IPS DF 6.9 (cell line): ENCODE data around the gene ALDH3A2.
"Not testable (repeated sequence)": the region's sequence is repeated elsewhere in the genome, so short reads cannot be mapped to it uniquely, and the experiment has no call there.

ENCODE experiments used
- DNase-seq: peaks from one replicate; pipeline ENCODE4 v3.0.0-alpha.2; 2013; ENCODE audit warnings: low read depth, low spot score
- H3K27ac ChIP-seq: one replicate; pipeline ENCODE4 v1.5.1; 2013; ENCODE audit warnings: low read length, control low read depth
- H3K27me3 ChIP-seq: 2 replicates; pipeline ENCODE4 v1.6.1; 2013; ENCODE audit warnings: mild to moderate bottlenecking, low read length; ENCODE audit not compliant: control insufficient read depth, insufficient read depth
- H3K36me3 ChIP-seq: 2 replicates; pipeline ENCODE4 v1.6.1; 2013; ENCODE audit warnings: low read length; ENCODE audit not compliant: control insufficient read depth, insufficient read depth
- H3K4me1 ChIP-seq: 2 replicates; pipeline ENCODE4 v1.6.1; 2013; ENCODE audit warnings: low read length; ENCODE audit not compliant: control insufficient read depth, insufficient read depth
- H3K4me3 ChIP-seq: 2 replicates; pipeline ENCODE4 v1.5.1; 2013; ENCODE audit warnings: mild to moderate bottlenecking, low read length
- H3K9me3 ChIP-seq: 2 replicates; pipeline ENCODE4 v1.6.1; 2013; ENCODE audit warnings: low read length, inconsistent platforms; ENCODE audit not compliant: control insufficient read depth, insufficient read depth
- WGBS: extraction: QIAGEN DNeasy Blood & Tissue Kit; methylation state at CpG from one replicate; pipeline ENCODE4 v1.1.7; 2013; ENCODE audit warnings: mixed read lengths, missing lambda C conversion rate; ENCODE audit not compliant: insufficient read length, insufficient coverage; 5-methylcytosine and 5-hydroxymethylcytosine counted together

The ALDH3A2 gene

DNA sequence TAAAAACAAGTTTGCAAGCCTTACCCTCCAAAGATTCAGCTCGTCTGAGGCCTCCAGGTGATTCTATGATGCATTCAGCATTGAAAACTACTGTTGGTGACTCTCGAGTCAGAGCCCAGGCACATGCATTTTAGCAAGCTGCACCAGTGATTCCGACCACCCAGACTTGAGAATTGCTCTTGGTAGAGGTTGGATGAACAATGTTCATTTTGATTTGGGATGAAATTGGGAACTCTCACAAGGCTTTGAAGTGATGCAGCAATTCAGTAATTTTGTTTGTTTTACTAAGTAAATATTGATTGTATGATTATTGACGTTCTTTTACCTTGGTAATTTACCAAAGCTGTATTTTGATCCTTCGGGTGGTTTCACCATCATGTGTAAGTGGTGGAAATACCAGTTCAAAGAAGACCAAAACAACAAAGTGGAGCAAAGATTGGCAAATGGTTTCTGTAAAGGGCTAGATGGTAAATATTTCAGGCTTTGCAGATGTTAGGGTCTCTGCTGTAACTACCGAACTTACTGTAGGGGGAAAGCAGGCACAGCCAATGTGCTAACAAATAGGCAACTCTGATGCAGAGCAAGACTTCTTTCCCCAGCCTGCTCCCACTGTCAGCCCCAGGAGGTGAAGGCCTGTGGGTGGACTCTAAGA lies 11.8 kb downstream of the ALDH3A2 start:
- H3K27ac ChIP-seq, result no peak overlapping the region
- peaks cover 8% of the 10 kb centered on the region; the same call in 1 of the 2 replicates for H3K36me3 ChIP-seq
- no peak for DNase-seq
- no peak overlapping the region for H3K4me3 ChIP-seq
- no peaks in the 10 kb centered on the region for H3K9me3 ChIP-seq
- WGBS, result no CpG with 5 or more reads among the region's 6 CpGs
- no peaks in the 10 kb centered on the region for H3K27me3 ChIP-seq
- H3K4me1 ChIP-seq, result no peaks in the 10 kb centered on the region

- DNase-seq, result no peak
- peaks cover 5% of the 10 kb centered on the region; the same call in 1 of the 2 replicates for H3K36me3 ChIP-seq
- no peak overlapping the region for H3K4me3 ChIP-seq
- no peaks in the 10 kb centered on the region for H3K9me3 ChIP-seq
- no CpG with 5 or more reads among the region's 3 CpGs for WGBS
- no peak overlapping the region for H3K27ac ChIP-seq
- H3K4me1 ChIP-seq, result no peaks in the 10 kb centered on the region
- H3K27me3 ChIP-seq, result no peaks in the 10 kb centered on the region
Observed at GRCh38 chr17:19661121-19661520, 12.6 kb downstream of the ALDH3A2 start.

- WGBS, result no CpG with 5 or more reads among the region's 6 CpGs
- Histone ChIP-seq H3K4me1 (no peaks in the 10 kb centered on the region), H3K27me3 (no peaks in the 10 kb centered on the region), H3K27ac (no peak overlapping the region), H3K36me3 (peaks cover 5% of the 10 kb centered on the region; the same call in 1 of the 2 replicates), H3K9me3 (no peaks in the 10 kb centered on the region), H3K4me3 (no peak overlapping the region)
- DNase-seq, result no peak
Observed at GRCh38 chr17:19663097-19663496, 14.5 kb downstream of the ALDH3A2 start.

GRCh38 chr17:19664136-19664820 lies 15.7 kb downstream of the ALDH3A2 start:
- no peaks in the 10 kb centered on the region for H3K4me1 ChIP-seq
- DNase-seq, result no peak
- no CpG with 5 or more reads among the region's 5 CpGs for WGBS
- H3K4me3 ChIP-seq, result no peak overlapping the region
- no peak overlapping the region for H3K27ac ChIP-seq
- no peaks in the 10 kb centered on the region for H3K9me3 ChIP-seq
- peaks cover 5% of the 10 kb centered on the region; the same call in 1 of the 2 replicates for H3K36me3 ChIP-seq
- no peaks in the 10 kb centered on the region for H3K27me3 ChIP-seq

- WGBS, result no CpG with 5 or more reads among the region's 4 CpGs
- Histone ChIP-seq H3K27ac (no peak overlapping the region), H3K9me3 (no peaks in the 10 kb centered on the region), H3K4me1 (no peaks in the 10 kb centered on the region), H3K4me3 (no peak overlapping the region), H3K36me3 (peaks cover 5% of the 10 kb centered on the region; the same call in 1 of the 2 replicates), H3K27me3 (no peaks in the 10 kb centered on the region)
- no peak for DNase-seq
Observed at GRCh38 chr17:19664821-19665181, 16.2 kb downstream of the ALDH3A2 start.

DNA sequence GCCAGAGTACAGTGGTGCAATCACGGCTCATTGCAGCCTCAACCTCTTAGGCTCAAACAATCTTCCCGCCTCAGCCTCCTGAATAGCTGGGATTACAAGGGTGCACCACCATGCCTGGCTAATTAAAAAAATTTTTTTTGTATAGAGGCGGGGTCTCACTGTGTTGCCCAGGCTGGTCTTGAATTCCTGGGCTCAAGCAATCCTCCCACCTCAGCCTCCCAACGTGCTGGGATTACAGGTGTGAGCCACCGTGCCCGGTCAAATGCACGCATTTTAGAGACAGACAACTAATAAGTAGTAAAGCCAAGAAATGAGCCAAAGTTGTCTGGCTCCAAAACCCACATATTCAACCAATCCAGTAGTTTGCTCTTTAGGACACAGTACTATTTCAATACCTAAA lies 21.1 kb downstream of the ALDH3A2 start:
- not testable (repeated sequence) for H3K36me3 ChIP-seq, DNase-seq, H3K4me1 ChIP-seq, H3K9me3 ChIP-seq, H3K27me3 ChIP-seq, H3K4me3 ChIP-seq, H3K27ac ChIP-seq
- WGBS, result no CpG with 5 or more reads among the region's 7 CpGs

DNA sequence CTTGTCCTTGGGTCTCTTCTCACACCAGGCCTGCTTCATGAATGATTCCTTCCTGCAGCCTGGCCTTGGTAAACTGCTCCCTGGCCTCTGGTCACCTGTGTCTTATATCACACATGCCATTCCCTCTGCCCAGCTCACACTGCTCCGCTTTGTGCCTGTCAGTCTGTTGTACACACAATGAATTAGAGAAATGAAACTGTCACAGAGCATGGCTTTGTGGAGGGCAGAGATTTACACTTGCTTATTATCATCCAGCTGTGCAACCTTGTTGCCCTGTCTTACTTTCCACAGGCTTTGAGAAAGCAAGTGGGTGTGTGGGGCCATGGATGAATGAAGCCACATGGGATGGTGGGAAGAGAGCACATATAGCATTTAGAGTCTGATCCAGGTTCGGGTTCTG lies 22.4 kb downstream of the ALDH3A2 start:
- peaks cover 3% of the 10 kb centered on the region; the same call in 1 of the 2 replicates for H3K36me3 ChIP-seq
- DNase-seq, result no peak
- no peaks in the 10 kb centered on the region for H3K27me3 ChIP-seq
- no peak overlapping the region for H3K4me3 ChIP-seq
- no peak overlapping the region for H3K27ac ChIP-seq
- no peaks in the 10 kb centered on the region for H3K9me3 ChIP-seq
- no peaks in the 10 kb centered on the region for H3K4me1 ChIP-seq
- no CpG with 5 or more reads among the region's 2 CpGs for WGBS

GRCh38 chr17:19671433-19671832 lies 22.9 kb downstream of the ALDH3A2 start:
- peaks cover 4% of the 10 kb centered on the region; the same call in 1 of the 2 replicates for H3K36me3 ChIP-seq
- DNase-seq, result no peak
- H3K4me3 ChIP-seq, result no peak overlapping the region
- no peaks in the 10 kb centered on the region for H3K27me3 ChIP-seq
- no CpG with 5 or more reads among the region's 4 CpGs for WGBS
- no peaks in the 10 kb centered on the region for H3K9me3 ChIP-seq
- no peak overlapping the region for H3K27ac ChIP-seq
- no peaks in the 10 kb centered on the region for H3K4me1 ChIP-seq

GRCh38 chr17:19672009-19672750 lies 23.6 kb downstream of the ALDH3A2 start:
- Histone ChIP-seq H3K9me3 (peaks cover 3% of the 10 kb centered on the region; the same call in 1 of the 2 replicates), H3K4me1 (no peaks in the 10 kb centered on the region), H3K27ac (no peak overlapping the region), H3K27me3 (no peaks in the 10 kb centered on the region), H3K4me3 (no peak overlapping the region), H3K36me3 (peaks cover 9% of the 10 kb centered on the region; the same call in 1 of the 2 replicates)
- no peak for DNase-seq
- WGBS, result no CpG with 5 or more reads among the region's 5 CpGs

- Histone ChIP-seq H3K36me3 (peaks cover 9% of the 10 kb centered on the region; the same call in 1 of the 2 replicates), H3K4me3 (no peak overlapping the region), H3K27ac (no peak overlapping the region), H3K4me1 (no peaks in the 10 kb centered on the region), H3K9me3 (peaks cover 5% of the 10 kb centered on the region), H3K27me3 (no peaks in the 10 kb centered on the region)
- no peak for DNase-seq
- WGBS, result no CpG with 5 or more reads among the region's 3 CpGs
Observed at GRCh38 chr17:19673623-19674022, 25.1 kb downstream of the ALDH3A2 start.
